Ovary (tissue), 3 donors: Measurements from ENCODE around the gene CDKAL1.

Source experiments
- CTCF ChIP-seq, 3 donors: fragments of 450-650 bp in 2 of 3; fragments of 200-600 bp in 1 of 3; IDR thresholded peaks; one replicate each; pipeline versions ENCODE4 v1.5.1 to v1.8.0; 2016 to 2022; ENCODE audit warnings: antibody characterized with exemption in 3 of 3, mild to moderate bottlenecking in 1 of 3
- EP300 ChIP-seq: sonication (generic); formaldehyde crosslinking; IDR thresholded peaks from one replicate; pipeline ENCODE4 v1.6.1; 2017; ENCODE audit warnings: antibody characterized with exemption
- POLR2A ChIP-seq: fragments of 450-650 bp; IDR thresholded peaks from one replicate; pipeline ENCODE4 v1.6.1; 2017; ENCODE audit warnings: antibody characterized with exemption, mild to moderate bottlenecking, moderate library complexity
- donor health status: DM: no; HTN: no; CAD: no.

GRCh38 chr6:20919677-20920385 is 385.6 kb downstream of the CDKAL1 start:
- no peak for TF ChIP-seq CTCF (IDR thresholded peaks at IDR 0.05)
- TF ChIP-seq POLR2A, result no peak
- TF ChIP-seq EP300, result no peak
